Vagina (tissue), 2 donors: ENCODE measurements around the gene CXCR6.

Experiments
- POLR2A ChIP-seq, 2 donors: fragments of 450-650 bp; IDR thresholded peaks; one replicate each; pipeline ENCODE4 v1.6.1; 2017; ENCODE audit warnings: antibody characterized with exemption in 2 of 2, mild to moderate bottlenecking in 2 of 2, moderate library complexity in 2 of 2
- TF ChIP-seq, protein P1 (sequence below), 3 experiments: fragments of 450-650 bp in 2 of 3; fragments of 200-600 bp in 1 of 3; sonication (generic) in 1 of 3; IDR thresholded peaks; one replicate each; pipeline ENCODE4 v1.5.1; 2017 to 2019; ENCODE audit warnings: antibody characterized with exemption in 3 of 3, mild to moderate bottlenecking in 2 of 3, moderate library complexity in 2 of 3

DNA sequence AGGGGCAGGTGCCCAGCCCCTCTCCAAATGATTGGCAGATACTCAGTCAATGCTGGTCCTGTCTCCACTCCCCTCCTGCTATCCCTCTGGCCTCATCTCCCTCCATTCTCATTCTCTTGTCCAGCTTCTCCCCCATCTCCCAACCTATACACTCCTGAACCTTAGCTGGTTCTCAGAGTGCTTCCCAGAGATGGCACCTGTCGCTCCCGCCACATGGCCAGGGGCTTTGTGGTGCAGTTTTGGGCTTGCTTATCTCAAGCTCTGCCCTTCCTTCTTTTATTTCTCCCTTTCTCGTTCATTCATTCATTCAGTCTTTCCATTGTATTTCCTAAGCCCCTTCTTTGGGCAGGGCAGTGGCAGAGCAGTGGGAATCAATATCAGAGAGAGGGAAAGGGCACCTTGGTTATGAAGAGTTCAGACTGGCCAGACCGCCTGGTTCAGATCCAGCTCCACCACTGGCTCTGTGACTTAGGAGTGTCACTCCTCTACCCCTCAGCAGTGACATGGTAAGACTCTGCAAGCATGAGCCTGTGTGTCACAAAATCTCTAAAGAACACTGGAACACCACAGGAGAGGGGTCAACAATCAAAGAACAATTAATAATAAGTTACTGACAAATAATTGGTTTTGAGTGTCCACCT is 20.2 kb upstream of the CXCR6 start:
- no peak for TF ChIP-seq POLR2A (IDR thresholded peaks at IDR 0.05)
- TF ChIP-seq, protein P1, sequence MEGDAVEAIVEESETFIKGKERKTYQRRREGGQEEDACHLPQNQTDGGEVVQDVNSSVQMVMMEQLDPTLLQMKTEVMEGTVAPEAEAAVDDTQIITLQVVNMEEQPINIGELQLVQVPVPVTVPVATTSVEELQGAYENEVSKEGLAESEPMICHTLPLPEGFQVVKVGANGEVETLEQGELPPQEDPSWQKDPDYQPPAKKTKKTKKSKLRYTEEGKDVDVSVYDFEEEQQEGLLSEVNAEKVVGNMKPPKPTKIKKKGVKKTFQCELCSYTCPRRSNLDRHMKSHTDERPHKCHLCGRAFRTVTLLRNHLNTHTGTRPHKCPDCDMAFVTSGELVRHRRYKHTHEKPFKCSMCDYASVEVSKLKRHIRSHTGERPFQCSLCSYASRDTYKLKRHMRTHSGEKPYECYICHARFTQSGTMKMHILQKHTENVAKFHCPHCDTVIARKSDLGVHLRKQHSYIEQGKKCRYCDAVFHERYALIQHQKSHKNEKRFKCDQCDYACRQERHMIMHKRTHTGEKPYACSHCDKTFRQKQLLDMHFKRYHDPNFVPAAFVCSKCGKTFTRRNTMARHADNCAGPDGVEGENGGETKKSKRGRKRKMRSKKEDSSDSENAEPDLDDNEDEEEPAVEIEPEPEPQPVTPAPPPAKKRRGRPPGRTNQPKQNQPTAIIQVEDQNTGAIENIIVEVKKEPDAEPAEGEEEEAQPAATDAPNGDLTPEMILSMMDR (IDR thresholded peaks at IDR 0.05), result no peak
